Left ventricle myocardium inferior (tissue), 1 donor: ENCODE results near the gene GPC6. TPM values are rescaled to one million over a fixed set of nuclear protein-coding genes. Genes with fewer than 3 reads are reported as not detected.

ENCODE experiments used
- DNase-seq: peaks from one replicate; pipeline ENCODE4 v3.0.0-alpha.2; 2020
- H3K27ac ChIP-seq: fragments of 200-600 bp; replicated peaks from 2 replicates; pipeline ENCODE4 v1.8.0; 2021
- H3K27me3 ChIP-seq: fragments of 200-600 bp; 2 replicates; pipeline ENCODE4 v1.8.0; 2021; ENCODE audit warnings: low read depth
- H3K36me3 ChIP-seq: fragments of 200-600 bp; 2 replicates; pipeline ENCODE4 v1.8.0; 2021
- H3K4me1 ChIP-seq: fragments of 200-600 bp; 2 replicates; pipeline ENCODE4 v1.8.0; 2021
- H3K4me3 ChIP-seq: fragments of 200-600 bp; 2 replicates; pipeline ENCODE4 v1.8.0; 2021; ENCODE audit warnings: mild to moderate bottlenecking, moderate library complexity
- H3K9me3 ChIP-seq: fragments of 200-600 bp; replicated peaks from 2 replicates; pipeline ENCODE4 v1.8.0; 2021
- intact Hi-C: fragments of 100-400 bp; cut with micrococcal nuclease; formaldehyde crosslinking; loops from one replicate; pipeline ENCODE4 v1.11.0; 2022
- total RNA-seq: library from RNA; stranded (reverse); fragmentation: NEBNext Ultra II Directional; extraction: Animal tissue kit (Norgen Biotek cat#: 25700); gene quantifications from one replicate; pipeline ENCODE4 v1.2.1, GENCODE V29; 2021
- TF ChIP-seq, protein P1 (sequence below): fragments of 200-600 bp; IDR thresholded peaks from 2 replicates; pipeline ENCODE4 v1.8.0; 2021; ENCODE audit warnings: antibody characterized with exemption, mild to moderate bottlenecking, borderline replicate concordance
- donor health status: DM: no; HTN: yes; CAD: no; lungs with severe emphysema.

The GPC6 gene
- total RNA-seq, 1 donor from 2014 or later: 1.8 TPM

DNA sequence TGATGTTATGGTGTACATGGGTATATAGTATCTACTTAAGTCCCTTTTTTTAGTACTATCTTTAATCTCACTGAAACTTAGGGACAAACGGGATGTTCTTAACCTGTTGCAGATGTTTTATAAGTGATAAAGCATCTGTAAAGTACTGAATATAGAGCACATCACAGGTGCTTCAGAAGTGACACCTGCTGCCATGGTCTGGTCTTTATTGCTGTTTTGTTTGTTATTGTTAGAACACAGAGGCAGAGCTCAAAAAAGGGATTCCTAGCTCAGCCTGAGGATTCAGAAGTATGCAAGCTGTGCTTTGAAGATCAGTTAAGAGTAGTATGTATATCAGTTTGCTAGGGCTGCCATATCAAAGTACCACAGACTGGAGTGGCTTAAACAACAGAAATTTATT is 1033.4 kb downstream of the GPC6 start:
- intact Hi-C loops: no loop called here
- H3K27me3 ChIP-seq: no peaks in the 10 kb centered on the region
- no peak overlapping the region for H3K4me3 ChIP-seq
- no peaks in the 10 kb centered on the region for H3K4me1 ChIP-seq
- TF ChIP-seq, protein P1, sequence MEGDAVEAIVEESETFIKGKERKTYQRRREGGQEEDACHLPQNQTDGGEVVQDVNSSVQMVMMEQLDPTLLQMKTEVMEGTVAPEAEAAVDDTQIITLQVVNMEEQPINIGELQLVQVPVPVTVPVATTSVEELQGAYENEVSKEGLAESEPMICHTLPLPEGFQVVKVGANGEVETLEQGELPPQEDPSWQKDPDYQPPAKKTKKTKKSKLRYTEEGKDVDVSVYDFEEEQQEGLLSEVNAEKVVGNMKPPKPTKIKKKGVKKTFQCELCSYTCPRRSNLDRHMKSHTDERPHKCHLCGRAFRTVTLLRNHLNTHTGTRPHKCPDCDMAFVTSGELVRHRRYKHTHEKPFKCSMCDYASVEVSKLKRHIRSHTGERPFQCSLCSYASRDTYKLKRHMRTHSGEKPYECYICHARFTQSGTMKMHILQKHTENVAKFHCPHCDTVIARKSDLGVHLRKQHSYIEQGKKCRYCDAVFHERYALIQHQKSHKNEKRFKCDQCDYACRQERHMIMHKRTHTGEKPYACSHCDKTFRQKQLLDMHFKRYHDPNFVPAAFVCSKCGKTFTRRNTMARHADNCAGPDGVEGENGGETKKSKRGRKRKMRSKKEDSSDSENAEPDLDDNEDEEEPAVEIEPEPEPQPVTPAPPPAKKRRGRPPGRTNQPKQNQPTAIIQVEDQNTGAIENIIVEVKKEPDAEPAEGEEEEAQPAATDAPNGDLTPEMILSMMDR: no peak
- H3K36me3 ChIP-seq: no peaks in the 10 kb centered on the region
- DNase-seq: no peak
- no peaks in the 10 kb centered on the region for H3K9me3 ChIP-seq
- no peak overlapping the region for H3K27ac ChIP-seq

DNA sequence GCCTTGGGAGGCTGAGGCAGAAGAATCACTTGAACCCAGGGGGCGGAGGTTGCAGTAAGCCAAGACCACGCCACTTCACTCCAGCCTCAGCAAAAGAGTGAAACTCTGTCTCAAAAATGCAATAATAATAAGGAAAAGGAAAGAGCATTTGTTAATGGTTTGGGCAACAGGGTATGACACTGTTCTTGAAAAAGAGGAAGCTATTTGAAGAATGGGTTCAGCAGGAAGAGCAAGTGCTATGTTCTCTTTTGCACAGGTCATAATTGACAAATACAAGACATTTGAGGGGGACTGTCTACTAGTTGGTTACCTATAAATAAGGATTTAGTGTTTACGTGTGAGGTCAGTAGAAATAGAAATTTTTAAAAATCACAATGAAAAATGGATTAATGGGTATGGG is 1034.6 kb downstream of the GPC6 start:
- no peak overlapping the region for H3K4me3 ChIP-seq
- no peaks in the 10 kb centered on the region for H3K27me3 ChIP-seq
- H3K4me1 ChIP-seq: no peaks in the 10 kb centered on the region
- TF ChIP-seq, protein P1: no peak
- H3K9me3 ChIP-seq: no peaks in the 10 kb centered on the region
- no peak overlapping the region for H3K27ac ChIP-seq
- H3K36me3 ChIP-seq: no peaks in the 10 kb centered on the region
- intact Hi-C loops: no loop called here
- no peak for DNase-seq

DNA sequence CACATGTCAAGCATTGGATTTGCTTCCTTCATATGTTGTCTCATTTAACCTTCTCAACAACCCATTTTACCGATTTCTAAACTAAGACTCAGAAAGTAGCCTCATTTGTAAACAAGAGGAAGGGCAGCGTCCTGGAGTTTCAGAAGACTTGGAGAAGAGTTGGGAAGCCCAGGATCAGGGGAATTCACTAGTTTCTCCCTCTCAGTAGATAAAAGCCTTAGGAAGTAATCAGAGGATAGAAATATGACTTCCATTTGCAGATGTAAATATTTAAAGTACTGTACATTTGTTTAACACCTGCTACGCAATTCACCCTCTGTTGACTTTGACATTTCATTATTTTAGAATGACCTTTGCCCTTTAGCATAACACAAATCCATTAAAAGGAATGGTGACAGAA is 1036.4 kb downstream of the GPC6 start:
- H3K4me3 ChIP-seq: no peak overlapping the region
- intact Hi-C loops: no loop called here
- TF ChIP-seq, protein P1: no peak

DNA sequence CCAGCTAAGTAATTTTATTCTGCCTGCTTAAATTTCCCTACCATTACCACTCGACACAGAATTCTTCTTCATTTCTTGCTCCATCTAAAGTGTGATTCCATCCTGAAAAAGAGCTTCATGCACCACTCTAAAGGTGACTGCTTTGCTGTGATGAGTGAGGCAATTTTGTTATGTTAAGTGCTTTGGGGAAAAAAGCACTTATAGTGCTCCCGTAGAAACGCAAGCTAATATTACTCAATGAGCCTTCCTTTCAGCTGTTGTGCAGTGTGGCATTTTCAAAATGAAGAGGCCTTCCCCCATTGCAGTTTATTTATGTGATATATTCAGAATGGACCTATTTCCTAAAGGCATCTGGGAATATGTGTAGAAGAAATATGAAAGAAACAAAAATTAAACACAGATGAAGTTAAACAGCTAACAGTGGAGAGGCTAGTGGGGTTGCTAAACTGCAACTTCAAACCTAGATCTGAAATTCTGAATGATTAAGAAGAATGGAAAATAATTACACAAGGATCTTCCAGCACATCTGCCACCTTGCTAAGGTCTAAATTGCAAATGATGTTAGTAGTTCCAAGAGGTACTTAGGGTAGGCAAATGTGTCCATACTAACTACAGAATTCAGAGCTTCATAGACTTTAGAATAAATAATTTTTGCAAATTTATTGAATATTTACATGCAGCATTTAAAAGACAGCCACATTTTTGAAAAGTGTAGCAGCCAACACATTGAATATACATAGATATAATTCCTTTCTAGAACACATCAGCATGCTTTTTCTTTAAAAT is 1041.2 kb downstream of the GPC6 start:
- Histone ChIP-seq H3K27ac (no peak overlapping the region), H3K27me3 (no peaks in the 10 kb centered on the region), H3K36me3 (no peaks in the 10 kb centered on the region), H3K4me1 (no peaks in the 10 kb centered on the region), H3K4me3 (no peak overlapping the region), H3K9me3 (peaks cover 6% of the 10 kb centered on the region)
- intact Hi-C loops: no loop called here
- DNase-seq: no peak
- TF ChIP-seq, protein P1: no peak

More for the DNA sequence above, 1036.4 kb downstream of the GPC6 start:
- H3K27ac ChIP-seq: no peak overlapping the region
- no peaks in the 10 kb centered on the region for H3K9me3 ChIP-seq
- no peaks in the 10 kb centered on the region for H3K36me3 ChIP-seq
- DNase-seq: no peak
- no peaks in the 10 kb centered on the region for H3K4me1 ChIP-seq
- H3K27me3 ChIP-seq: no peaks in the 10 kb centered on the region

DNA sequence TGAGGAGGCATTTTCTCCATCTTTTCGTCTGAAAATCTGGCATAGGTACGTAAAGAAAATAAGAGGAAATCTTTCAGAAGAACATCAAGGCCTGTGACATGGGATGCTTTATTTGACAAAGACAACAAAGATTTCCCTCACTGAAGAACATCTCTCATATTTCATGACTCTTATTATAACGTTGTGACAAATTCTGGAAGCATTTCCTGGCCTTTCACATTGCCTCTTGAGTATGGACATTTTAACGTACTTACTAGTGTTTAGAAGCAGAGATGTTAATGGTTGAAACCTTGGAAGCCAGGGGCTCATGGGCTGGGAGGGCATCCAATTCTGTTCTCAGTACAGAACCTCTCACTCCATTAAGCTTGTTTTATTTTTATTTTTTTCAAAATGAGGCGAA is 1042.1 kb downstream of the GPC6 start:
- DNase-seq: no peak
- TF ChIP-seq, protein P1: no peak
- no peak overlapping the region for H3K27ac ChIP-seq
- peaks cover 6% of the 10 kb centered on the region for H3K9me3 ChIP-seq
- H3K4me1 ChIP-seq: no peaks in the 10 kb centered on the region
- H3K36me3 ChIP-seq: no peaks in the 10 kb centered on the region
- no peaks in the 10 kb centered on the region for H3K27me3 ChIP-seq
- intact Hi-C loops: no loop called here
- no peak overlapping the region for H3K4me3 ChIP-seq
